Central memory CD8-positive, alpha-beta T cell (primary cell): ENCODE measurements around the gene FBXL22.

Experiments used
- ATAC-seq: fragments of 150-1000 bp; cut with Tn5 transposase; replicated peaks from 2 replicates; pipeline ENCODE4 v1.10.0; 2022; ENCODE audit warnings: mild to moderate bottlenecking, moderate FRiP score, moderate number of reproducible peaks; ENCODE audit not compliant: poor library complexity, severe bottlenecking; ENCODE audit errors: extremely low read depth
- DNase-seq, 2 donors: peaks; one replicate each; pipeline ENCODE4 v3.0.0; 2021; ENCODE audit warnings: low spot score in 2 of 2
- H3K27ac Mint-ChIP-seq: one replicate; pipeline ENCODE4 v1.8.0; 2022; ENCODE audit warnings: low read depth, mild to moderate bottlenecking, moderate library complexity, mixed read lengths
- H3K27me3 Mint-ChIP-seq: one replicate; pipeline ENCODE4 v1.8.0; 2022; ENCODE audit warnings: mixed read lengths
- H3K36me3 Mint-ChIP-seq: one replicate; pipeline ENCODE4 v1.8.0; 2022; ENCODE audit warnings: mild to moderate bottlenecking, moderate library complexity, mixed read lengths; ENCODE audit not compliant: insufficient read depth
- H3K4me1 Mint-ChIP-seq: one replicate; pipeline ENCODE4 v1.8.0; 2022; ENCODE audit warnings: mixed read lengths
- H3K4me3 Mint-ChIP-seq: one replicate; pipeline ENCODE4 v1.8.0; 2022; ENCODE audit warnings: mild to moderate bottlenecking, moderate library complexity, mixed read lengths
- H3K9me3 Mint-ChIP-seq: one replicate; pipeline ENCODE4 v1.8.0; 2022; ENCODE audit warnings: mixed read lengths

FBXL22 gene

DNA sequence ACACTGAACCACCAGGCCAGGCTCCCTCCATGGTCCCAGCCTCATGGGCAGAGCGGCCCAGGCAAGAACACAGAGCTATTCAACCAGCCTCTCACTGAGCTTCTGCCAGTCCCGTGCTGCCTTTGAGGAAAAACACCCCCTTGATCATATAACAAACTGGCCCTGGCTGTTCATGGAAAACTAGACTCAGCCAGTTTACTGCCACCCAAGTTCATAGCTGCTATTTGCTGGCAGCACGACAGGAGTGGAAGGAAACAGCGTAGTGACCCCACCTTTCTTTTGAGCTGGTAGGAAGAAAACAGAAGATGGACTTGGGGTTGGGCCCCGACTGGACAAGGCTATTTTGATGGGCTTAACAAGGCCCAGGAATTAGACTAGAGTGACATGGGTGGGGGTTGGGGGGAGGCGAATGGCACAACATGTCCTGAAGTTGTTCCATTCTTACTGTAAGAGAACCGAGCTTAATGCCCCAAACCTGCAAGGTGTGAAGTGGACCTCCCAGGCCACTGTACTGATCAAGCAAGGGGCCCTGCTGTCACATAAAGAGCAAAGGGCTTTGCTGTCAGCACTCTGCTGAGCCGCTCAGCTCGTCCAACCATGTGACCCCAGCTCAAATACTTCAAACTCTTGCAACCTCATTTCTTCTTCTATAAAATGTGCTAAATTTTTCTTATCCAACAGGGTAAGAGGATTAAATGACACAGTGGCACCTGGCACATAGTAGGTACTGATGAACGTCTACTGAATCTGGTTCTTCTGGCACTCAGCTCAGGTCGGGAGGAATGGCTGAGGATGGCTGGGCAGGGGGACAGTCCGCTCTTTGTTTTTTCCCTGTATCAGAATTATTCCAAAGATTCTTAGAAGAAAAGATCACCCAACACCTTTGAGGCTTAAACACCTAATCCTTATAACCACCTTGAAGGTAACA is 1.6 kb downstream of the FBXL22 start:
- peaks cover 24% of the 10 kb centered on the region for H3K36me3 Mint-ChIP-seq
- H3K27ac Mint-ChIP-seq: peak overlapping the region; percentile 90
- peaks cover 52% of the 10 kb centered on the region for H3K4me1 Mint-ChIP-seq
- no peak for ATAC-seq
- H3K9me3 Mint-ChIP-seq: no peaks in the 10 kb centered on the region
- H3K27me3 Mint-ChIP-seq: no peaks in the 10 kb centered on the region
- peak overlapping the region; percentile 83 for H3K4me3 Mint-ChIP-seq
- DNase-seq: no peak

DNA sequence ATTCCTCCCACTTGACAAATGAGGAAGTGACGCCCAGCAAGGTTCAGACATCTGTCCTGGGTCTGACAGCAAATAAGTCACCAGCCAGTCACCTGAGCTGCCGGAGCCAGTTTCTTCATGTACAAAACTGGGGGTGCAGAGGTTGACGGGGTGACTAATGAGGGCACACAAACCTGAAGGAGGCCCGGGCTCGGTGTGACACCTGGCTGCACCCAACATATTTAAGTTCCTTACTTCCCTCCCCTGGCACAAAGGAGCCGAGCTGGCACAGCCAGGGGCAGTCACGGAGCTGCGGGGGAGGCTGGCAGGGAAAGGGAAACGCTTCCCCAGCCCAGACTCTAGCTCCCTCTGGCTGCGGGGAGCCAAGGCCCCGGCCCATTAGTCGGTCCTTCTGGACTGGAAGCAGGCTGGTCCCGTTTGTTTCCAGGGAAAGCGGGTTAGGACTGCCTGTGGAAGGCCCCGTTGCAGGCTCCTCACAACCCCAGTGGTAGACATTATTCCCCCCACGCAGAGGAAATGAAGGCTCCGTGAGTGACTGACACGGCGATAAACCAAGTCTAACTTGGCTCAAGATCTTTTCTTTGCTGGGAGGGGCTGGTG is 2.3 kb downstream of the FBXL22 start:
- H3K27ac Mint-ChIP-seq: peak overlapping the region; percentile 90
- peaks cover 26% of the 10 kb centered on the region for H3K36me3 Mint-ChIP-seq
- H3K27me3 Mint-ChIP-seq: no peaks in the 10 kb centered on the region
- H3K4me1 Mint-ChIP-seq: peaks cover 51% of the 10 kb centered on the region
- ATAC-seq: no peak
- no peaks in the 10 kb centered on the region for H3K9me3 Mint-ChIP-seq
- peak overlapping the region; percentile 83 for H3K4me3 Mint-ChIP-seq
- DNase-seq: no peak

DNA sequence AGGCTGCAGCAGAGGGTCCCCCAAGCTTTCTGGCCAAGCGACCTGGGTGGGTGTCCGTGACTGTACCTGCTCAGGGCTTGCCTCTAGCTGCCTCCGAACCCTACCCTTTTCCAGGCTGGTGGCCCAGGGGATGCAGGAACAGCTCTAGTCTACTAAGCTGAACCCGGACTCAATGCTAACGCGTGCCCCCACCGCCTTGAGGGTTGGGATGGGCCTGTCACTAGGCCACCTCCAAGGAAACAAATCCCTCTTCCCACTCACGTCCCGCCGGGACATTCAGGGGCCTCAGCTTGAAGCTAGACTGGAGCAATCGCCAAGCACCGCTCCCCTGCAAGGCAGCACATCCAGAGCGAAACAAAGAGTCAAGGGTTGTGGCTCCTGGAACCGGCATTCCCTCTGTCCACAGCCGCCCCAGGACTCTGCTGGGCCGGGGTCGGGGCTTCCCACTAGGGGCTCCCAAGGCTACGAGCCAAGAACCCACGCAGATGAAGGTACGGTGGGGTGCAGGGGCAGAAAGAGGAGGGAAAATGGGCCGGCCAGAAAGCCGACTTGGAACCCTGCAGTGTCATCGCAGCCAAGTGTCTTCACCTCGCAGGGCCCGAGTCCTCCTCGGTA is 2.9 kb downstream of the FBXL22 start:
- no peaks in the 10 kb centered on the region for H3K27me3 Mint-ChIP-seq
- H3K27ac Mint-ChIP-seq: peak overlapping the region; percentile 90
- ATAC-seq (peak; percentile 3), DNase-seq (no peak)
- no peaks in the 10 kb centered on the region for H3K9me3 Mint-ChIP-seq
- H3K4me3 Mint-ChIP-seq: peak overlapping the region; percentile 83
- peaks cover 47% of the 10 kb centered on the region for H3K4me1 Mint-ChIP-seq
- peaks cover 20% of the 10 kb centered on the region for H3K36me3 Mint-ChIP-seq

DNA sequence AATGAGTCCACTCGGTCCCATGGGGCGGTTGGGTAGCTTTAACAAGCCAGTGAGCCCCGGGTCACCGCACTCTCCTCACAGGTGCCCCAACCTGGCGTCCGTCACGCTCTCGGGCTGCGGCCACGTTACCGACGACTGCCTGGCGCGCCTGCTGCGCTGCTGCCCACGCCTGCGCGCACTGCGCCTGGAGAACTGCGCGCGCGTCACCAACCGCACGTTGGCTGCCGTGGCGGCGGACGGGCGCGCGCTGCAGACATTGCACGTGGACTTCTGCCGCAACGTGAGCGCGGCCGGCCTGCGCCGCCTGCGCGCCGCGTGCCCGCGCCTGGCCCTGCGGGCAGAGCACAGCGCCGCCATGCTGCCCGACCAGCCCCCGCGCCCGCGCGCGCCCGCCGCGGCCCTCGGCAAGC is 3.4 kb downstream of the FBXL22 start:
- peaks cover 19% of the 10 kb centered on the region for H3K36me3 Mint-ChIP-seq
- peak overlapping the region; percentile 90 for H3K27ac Mint-ChIP-seq
- no peaks in the 10 kb centered on the region for H3K9me3 Mint-ChIP-seq
- H3K4me1 Mint-ChIP-seq: peaks cover 47% of the 10 kb centered on the region
- DNase-seq (peak; percentile 78 to 87), ATAC-seq (peak; percentile 81)
- no peaks in the 10 kb centered on the region for H3K27me3 Mint-ChIP-seq
- peak overlapping the region; percentile 83 for H3K4me3 Mint-ChIP-seq

DNA sequence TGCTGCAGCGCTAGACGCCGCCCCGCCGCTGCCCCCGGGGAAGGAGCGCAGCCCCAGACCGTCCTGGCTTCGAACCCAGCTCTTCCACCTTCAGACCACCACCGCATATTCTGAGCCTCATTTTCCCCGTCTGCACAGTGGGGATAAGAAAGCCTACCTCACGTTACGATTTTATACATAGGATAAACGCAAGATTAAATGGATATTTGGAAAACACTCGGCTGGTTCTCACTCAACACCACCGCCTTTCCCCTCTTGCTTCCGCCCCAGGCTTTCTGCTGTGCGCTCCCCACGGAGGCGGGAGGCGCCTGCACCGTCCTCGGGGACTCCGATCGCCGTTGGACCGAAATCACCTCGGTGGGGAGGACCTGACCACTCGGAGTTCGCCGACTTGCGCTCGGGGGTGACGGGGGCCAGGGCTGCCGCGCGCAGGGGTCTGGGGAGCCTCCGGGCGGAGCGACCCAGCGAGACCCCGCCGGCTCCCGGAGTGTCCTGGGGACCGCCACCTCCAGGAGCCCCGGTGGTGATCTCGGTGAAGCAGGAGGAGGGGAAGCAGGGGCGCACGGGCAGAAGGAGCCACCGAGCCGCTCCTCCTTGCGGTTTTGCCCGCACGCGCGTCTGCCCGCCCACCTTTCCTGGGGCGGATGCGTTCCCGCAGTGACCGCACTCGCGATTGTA is 4.0 kb downstream of the FBXL22 start:
- H3K4me3 Mint-ChIP-seq: peak overlapping the region; percentile 83
- peaks cover 19% of the 10 kb centered on the region for H3K36me3 Mint-ChIP-seq
- ATAC-seq (peak; percentile 25), DNase-seq (peak in 1 of 2 donors; percentile 31)
- no peaks in the 10 kb centered on the region for H3K9me3 Mint-ChIP-seq
- peaks cover 47% of the 10 kb centered on the region for H3K4me1 Mint-ChIP-seq
- H3K27ac Mint-ChIP-seq: peak overlapping the region; percentile 90
- no peaks in the 10 kb centered on the region for H3K27me3 Mint-ChIP-seq

DNA sequence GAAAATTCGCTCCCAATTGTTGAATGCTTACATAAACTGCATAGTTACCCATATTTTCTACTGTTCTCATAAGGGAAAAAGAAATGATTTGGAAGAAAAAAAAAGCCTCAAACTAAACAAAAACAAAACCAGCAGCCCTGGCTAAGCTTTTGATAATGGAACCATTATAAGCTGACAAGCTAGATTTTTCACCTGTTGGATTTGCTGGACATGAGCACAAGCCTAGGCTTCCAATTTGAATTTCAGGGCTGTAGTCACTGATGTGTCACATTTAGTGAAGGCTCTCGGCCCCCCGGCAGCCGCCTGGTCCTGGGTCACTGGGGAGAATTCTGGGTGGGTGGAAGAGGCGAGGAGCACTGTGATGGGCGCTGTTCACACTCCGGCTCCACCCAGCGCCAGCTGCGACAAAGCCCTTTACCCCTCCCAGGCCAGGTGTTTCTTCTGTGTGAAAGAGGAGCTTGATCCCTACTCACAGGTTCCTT is 4.6 kb downstream of the FBXL22 start:
- Mint-ChIP-seq H3K36me3 (peaks cover 21% of the 10 kb centered on the region), H3K4me1 (peaks cover 50% of the 10 kb centered on the region), H3K4me3 (peak overlapping the region; percentile 83), H3K27me3 (no peaks in the 10 kb centered on the region), H3K27ac (peak overlapping the region; percentile 90), H3K9me3 (no peaks in the 10 kb centered on the region)
- ATAC-seq: no peak
- no peak for DNase-seq

DNA sequence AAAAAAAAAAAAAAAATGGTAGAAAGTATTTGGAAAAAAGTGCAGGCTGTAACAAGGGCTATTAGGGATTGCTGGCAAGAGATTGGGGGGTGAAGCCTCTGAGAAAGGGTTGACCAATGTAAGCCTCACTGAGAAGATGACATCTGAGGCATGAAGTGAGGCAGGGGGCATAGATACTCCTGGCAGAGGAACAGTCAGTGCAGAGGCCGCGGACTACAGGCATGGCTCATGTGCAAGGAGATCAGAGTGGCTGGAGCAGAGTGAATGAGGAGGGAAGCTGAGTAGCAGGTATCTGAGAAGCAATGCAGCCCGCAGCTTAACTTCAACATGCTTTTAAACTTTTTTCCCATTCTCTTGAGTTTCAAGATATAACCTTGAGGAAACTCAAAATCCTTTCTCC is 5.4 kb downstream of the FBXL22 start:
- H3K27me3 Mint-ChIP-seq: no peaks in the 10 kb centered on the region
- no peak for DNase-seq
- peaks cover 24% of the 10 kb centered on the region for H3K36me3 Mint-ChIP-seq
- H3K27ac Mint-ChIP-seq: peak overlapping the region; percentile 45
- no peaks in the 10 kb centered on the region for H3K9me3 Mint-ChIP-seq
- ATAC-seq: no peak
- peak overlapping the region; percentile 7 for H3K4me3 Mint-ChIP-seq
- peaks cover 50% of the 10 kb centered on the region for H3K4me1 Mint-ChIP-seq

DNA sequence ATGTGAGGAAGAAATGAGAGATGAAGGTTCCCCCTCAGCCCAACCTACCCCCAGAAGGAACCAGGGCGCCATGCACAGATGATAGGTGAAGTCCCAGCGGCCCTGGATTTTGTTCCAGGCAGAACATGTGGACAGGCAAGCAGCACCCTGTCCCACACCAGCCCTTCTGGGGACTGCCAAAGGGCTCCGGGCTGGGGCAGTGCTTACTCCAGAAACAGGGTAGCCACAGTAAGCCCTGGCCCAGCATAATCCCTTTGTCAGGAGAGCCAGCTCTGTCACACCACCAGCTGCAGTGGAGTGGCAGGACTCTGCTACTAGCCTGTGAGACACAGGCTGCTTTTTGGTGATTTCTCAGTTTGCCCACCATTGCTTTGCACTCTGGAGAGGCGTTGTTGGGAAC is 6.3 kb downstream of the FBXL22 start:
- DNase-seq (no peak), ATAC-seq (no peak)
- Mint-ChIP-seq H3K9me3 (no peaks in the 10 kb centered on the region), H3K27me3 (no peaks in the 10 kb centered on the region), H3K4me3 (no peak overlapping the region), H3K4me1 (peaks cover 50% of the 10 kb centered on the region), H3K27ac (no peak overlapping the region), H3K36me3 (peaks cover 30% of the 10 kb centered on the region)

DNA sequence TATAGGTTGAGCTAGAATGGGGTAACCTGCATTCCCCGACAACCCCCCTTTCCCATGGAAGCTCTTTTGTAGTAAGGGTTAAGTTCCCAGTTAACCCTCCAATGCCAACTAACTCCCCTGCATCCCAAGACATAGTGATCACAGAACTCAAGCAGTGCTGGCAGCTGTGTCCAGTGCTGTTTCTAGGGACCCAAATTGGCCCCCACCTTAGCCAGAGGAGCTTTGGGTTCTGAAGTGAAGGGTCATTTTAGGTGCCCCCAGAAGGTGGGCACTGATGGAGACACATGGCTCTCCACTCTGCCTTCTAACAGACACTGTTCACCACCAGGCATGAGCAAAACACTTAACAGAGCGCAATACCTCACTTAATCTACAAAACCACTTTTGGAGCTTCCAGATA is 7.1 kb downstream of the FBXL22 start:
- ATAC-seq (no peak), DNase-seq (no peak)
- H3K27ac Mint-ChIP-seq: no peak overlapping the region
- H3K27me3 Mint-ChIP-seq: no peaks in the 10 kb centered on the region
- H3K4me3 Mint-ChIP-seq: no peak overlapping the region
- H3K36me3 Mint-ChIP-seq: peaks cover 32% of the 10 kb centered on the region
- peaks cover 47% of the 10 kb centered on the region for H3K4me1 Mint-ChIP-seq
- no peaks in the 10 kb centered on the region for H3K9me3 Mint-ChIP-seq

DNA sequence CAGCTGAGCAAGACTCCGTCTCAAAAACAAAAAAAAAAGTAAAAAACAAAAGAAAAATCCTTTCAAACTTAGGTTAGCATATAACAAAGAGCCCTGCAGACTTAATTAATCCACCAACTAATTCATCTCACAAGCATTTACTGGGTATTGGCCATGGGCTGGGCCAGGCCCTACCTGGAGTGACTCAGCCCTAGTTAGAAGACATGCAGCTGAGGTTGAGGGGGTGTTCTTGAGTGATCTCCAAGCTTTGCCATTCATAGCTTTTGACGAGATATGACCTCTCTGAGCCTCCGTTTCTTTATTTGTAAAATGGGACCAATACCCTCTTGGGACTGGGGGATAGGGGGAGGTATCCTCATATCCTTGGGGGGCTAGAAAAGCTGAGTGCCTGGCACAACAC is 7.8 kb downstream of the FBXL22 start:
- Mint-ChIP-seq H3K4me3 (no peak overlapping the region), H3K36me3 (peaks cover 33% of the 10 kb centered on the region), H3K27ac (peak overlapping the region; percentile 67), H3K4me1 (peaks cover 42% of the 10 kb centered on the region), H3K27me3 (no peaks in the 10 kb centered on the region), H3K9me3 (no peaks in the 10 kb centered on the region)
- no peak for DNase-seq
- no peak for ATAC-seq

DNA sequence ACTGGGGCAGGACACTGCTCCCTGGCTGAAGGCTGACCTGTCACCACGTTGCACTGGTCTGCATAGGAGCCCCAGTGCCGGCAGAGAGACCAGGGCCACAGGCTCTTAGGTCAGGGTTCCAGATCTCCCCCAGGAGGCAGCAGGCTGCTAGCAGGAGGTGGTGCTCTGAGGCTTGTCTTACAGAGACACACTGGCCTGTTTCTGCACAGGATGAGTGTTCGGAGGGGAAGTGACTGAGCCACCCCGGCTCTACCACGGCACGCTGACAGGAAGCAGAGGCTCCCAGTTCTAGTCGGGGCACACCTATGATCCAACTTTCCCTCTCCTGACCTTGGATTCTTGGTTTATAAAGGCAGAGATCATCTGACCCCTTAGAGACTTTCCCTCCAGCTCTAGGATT is 8.6 kb downstream of the FBXL22 start:
- Mint-ChIP-seq H3K4me3 (peak overlapping the region; percentile 31), H3K27me3 (no peaks in the 10 kb centered on the region), H3K4me1 (peaks cover 44% of the 10 kb centered on the region), H3K36me3 (peaks cover 33% of the 10 kb centered on the region), H3K9me3 (no peaks in the 10 kb centered on the region), H3K27ac (peak overlapping the region; percentile 67)
- ATAC-seq: peak; percentile 44
- no peak for DNase-seq

DNA sequence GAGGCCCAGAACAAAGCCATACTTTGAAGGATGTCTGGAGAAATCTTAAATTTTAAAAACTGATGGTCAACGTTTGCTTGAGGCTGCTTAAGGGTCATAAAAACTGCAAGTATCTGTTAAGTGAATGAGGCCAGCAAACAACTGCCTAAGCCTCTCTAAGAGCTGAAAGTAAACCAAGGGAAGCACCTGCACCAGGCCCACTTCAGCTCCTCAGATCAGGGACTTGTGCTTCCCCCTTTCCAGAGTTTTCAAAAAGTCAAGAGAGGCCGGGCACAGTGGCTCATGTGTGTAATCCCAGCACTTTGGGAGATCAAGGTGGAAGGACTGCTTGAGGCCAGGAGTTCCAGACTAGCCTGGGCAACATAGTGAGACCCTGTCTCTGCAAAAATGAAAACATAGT is 9.1 kb downstream of the FBXL22 start:
- H3K27ac Mint-ChIP-seq: peak overlapping the region; percentile 67
- H3K9me3 Mint-ChIP-seq: no peaks in the 10 kb centered on the region
- H3K36me3 Mint-ChIP-seq: peaks cover 33% of the 10 kb centered on the region
- H3K4me3 Mint-ChIP-seq: no peak overlapping the region
- no peaks in the 10 kb centered on the region for H3K27me3 Mint-ChIP-seq
- no peak for DNase-seq
- no peak for ATAC-seq
- peaks cover 45% of the 10 kb centered on the region for H3K4me1 Mint-ChIP-seq
